ENCODE results near the gene TMEM229B. TPM values are rescaled to one million over a fixed set of nuclear protein-coding genes. Genes with fewer than 3 reads are reported as not detected.

The TMEM229B gene
- total and polyA plus RNA-seq, 2 donors (not counting 1 experiment from before 2014, with no cell fraction given) = 6.9 to 8.2 TPM

GRCh38 chr14:67537736-67538135 is 49.2 kb upstream of the TMEM229B start:
- DNase-seq (no peak), ATAC-seq (ENCODE audit: low read depth) (no peak)
- peaks cover 0 to 44% (median 22%) of the 10 kb centered on the region in 4 experiments for H3K27me3 ChIP-seq (replicated peaks in 1 of 4; ENCODE audit: control extremely low read depth in 1 of 4, control insufficient read depth in 3 of 4, insufficient read depth in 4 of 4, low read length in 3 of 4)
- TF ChIP-seq CTCF (IDR thresholded peaks at IDR 0.05) = no peak
- no peak for TF ChIP-seq EZH2 (IDR thresholded peaks at IDR 0.05; ENCODE audit: borderline replicate concordance, insufficient read depth, low read depth, low read length, poor library complexity, severe bottlenecking)
- H3K36me3 ChIP-seq (replicated peaks in 1 of 2; ENCODE audit: control extremely low read depth in 1 of 2, control insufficient read depth in 1 of 2, extremely low read depth in 1 of 2, insufficient read depth in 2 of 2, low read length in 1 of 2) = no peaks in the 10 kb centered on the region
- no peak overlapping the region for H3K4me3 Mint-ChIP-seq
- H3K27me3 Mint-ChIP-seq = peaks cover 35% of the 10 kb centered on the region
- no CpG with 5 or more reads among the region's 3 CpGs for WGBS (ENCODE audit: insufficient coverage)
- ChIA-PET POLR2A (interaction anchor here (0.6 kb wide), 1 partner anchor 300 kb away, joined by 5 read pairs; no protein-coding TSS in a partner anchor), CTCF (interaction anchor here (1.0 to 3.1 kb wide), 3 partner anchors 10 to 110 kb away, joined by 5 to 14 read pairs (median 14); no protein-coding TSS in a partner anchor)
- no peaks in the 10 kb centered on the region for H3K79me2 ChIP-seq (ENCODE audit: control insufficient read depth, insufficient read depth, low read length)
- no peak overlapping the region for H3K4me2 ChIP-seq (replicated peaks; ENCODE audit: low read depth, low read length, poor library complexity, severe bottlenecking)
- H2AFZ ChIP-seq (ENCODE audit: insufficient read depth, low read depth, low read length, poor library complexity, severe bottlenecking) = no peak overlapping the region
- no peaks in the 10 kb centered on the region for H4K20me1 ChIP-seq (ENCODE audit: control insufficient read depth, insufficient read depth, low read length, poor library complexity, severe bottlenecking)
- no peak overlapping the region for H3K27ac Mint-ChIP-seq
- peaks cover 15 to 24% of the 10 kb centered on the region in 2 donors for H3K4me1 ChIP-seq (ENCODE audit: control insufficient read depth in 2 of 2, insufficient read depth in 2 of 2, low read length in 2 of 2)
- peaks cover 12% of the 10 kb centered on the region for H3K4me1 Mint-ChIP-seq
- H3K9me3 Mint-ChIP-seq (ENCODE audit: insufficient read depth) = no peaks in the 10 kb centered on the region
- intact Hi-C loops (cut with micrococcal nuclease) = no loop called here
- no peak overlapping the region for H3K9ac ChIP-seq (ENCODE audit: low read length)
- H3K9me3 ChIP-seq (ENCODE audit: control extremely low read depth in 1 of 3, control insufficient read depth in 2 of 3, insufficient read depth in 1 of 3, low read length in 2 of 3) = peaks cover 0 to 2% (median 0%) of the 10 kb centered on the region in 3 donors
- H3K27ac ChIP-seq (ENCODE audit: low read length in 2 of 2) = no peak overlapping the region
- no peak overlapping the region for H3K4me3 ChIP-seq (ENCODE audit: control extremely low read depth in 1 of 5, extremely low read depth in 1 of 5, insufficient read depth in 1 of 5, low read depth in 2 of 5, low read length in 4 of 5)

GRCh38 chr14:67536087-67536486 is 47.6 kb upstream of the TMEM229B start:
- no peak overlapping the region for H3K4me2 ChIP-seq (replicated peaks; ENCODE audit: low read depth, low read length, poor library complexity, severe bottlenecking)
- H3K9me3 Mint-ChIP-seq (ENCODE audit: insufficient read depth) = no peaks in the 10 kb centered on the region
- no peak for DNase-seq
- no peak overlapping the region for H3K9ac ChIP-seq (ENCODE audit: low read length)
- no peak overlapping the region for H3K27ac ChIP-seq (ENCODE audit: low read length in 2 of 2)
- H4K20me1 ChIP-seq (ENCODE audit: control insufficient read depth, insufficient read depth, low read length, poor library complexity, severe bottlenecking) = no peaks in the 10 kb centered on the region
- WGBS (ENCODE audit: insufficient coverage) = 94% methylated on average over 2 of the region's 4 CpGs
- H3K9me3 ChIP-seq (ENCODE audit: control extremely low read depth in 1 of 3, control insufficient read depth in 2 of 3, insufficient read depth in 1 of 3, low read length in 2 of 3) = peaks cover 0 to 2% (median 0%) of the 10 kb centered on the region in 3 donors
- no peak overlapping the region for H3K4me3 ChIP-seq (ENCODE audit: control extremely low read depth in 1 of 5, extremely low read depth in 1 of 5, insufficient read depth in 1 of 5, low read depth in 2 of 5, low read length in 4 of 5)
- peaks cover 5% of the 10 kb centered on the region for H3K4me1 Mint-ChIP-seq
- H3K4me3 Mint-ChIP-seq = no peak overlapping the region
- TF ChIP-seq EZH2 (IDR thresholded peaks at IDR 0.05; ENCODE audit: borderline replicate concordance, insufficient read depth, low read depth, low read length, poor library complexity, severe bottlenecking) (no peak), CTCF (IDR thresholded peaks at IDR 0.05) (no peak)
- H3K27ac Mint-ChIP-seq = no peak overlapping the region
- no peak overlapping the region for H2AFZ ChIP-seq (ENCODE audit: insufficient read depth, low read depth, low read length, poor library complexity, severe bottlenecking)
- ATAC-seq (ENCODE audit: low read depth) = no peak
- intact Hi-C loops (cut with micrococcal nuclease) = no loop called here
- peaks cover 20 to 22% of the 10 kb centered on the region in 2 donors for H3K4me1 ChIP-seq (ENCODE audit: control insufficient read depth in 2 of 2, insufficient read depth in 2 of 2, low read length in 2 of 2)
- peaks cover 31% of the 10 kb centered on the region for H3K27me3 Mint-ChIP-seq
- no peaks in the 10 kb centered on the region for H3K36me3 ChIP-seq (replicated peaks in 1 of 2; ENCODE audit: control extremely low read depth in 1 of 2, control insufficient read depth in 1 of 2, extremely low read depth in 1 of 2, insufficient read depth in 2 of 2, low read length in 1 of 2)
- H3K27me3 ChIP-seq (replicated peaks in 1 of 4; ENCODE audit: control extremely low read depth in 1 of 4, control insufficient read depth in 3 of 4, insufficient read depth in 4 of 4, low read length in 3 of 4) = peaks cover 0 to 48% (median 21%) of the 10 kb centered on the region in 4 experiments
- POLR2A ChIA-PET = no interaction called here
- no peaks in the 10 kb centered on the region for H3K79me2 ChIP-seq (ENCODE audit: control insufficient read depth, insufficient read depth, low read length)
- CTCF ChIA-PET = interaction anchor here (1.0 to 1.3 kb wide), 3 partner anchors 9 to 168 kb away, joined by 3 to 4 read pairs (median 4); no protein-coding TSS in a partner anchor
